GM12892 (cell line): ENCODE measurements around the gene SYTL5. TPM values are rescaled to one million over a fixed set of nuclear protein-coding genes. Genes with fewer than 3 reads are reported as not detected.
"Not testable (repeated sequence)": the region's sequence is repeated elsewhere in the genome, so short reads cannot be mapped to it uniquely, and the experiment has no call there.

Experiments used
- DNase-seq: peaks from one replicate; pipeline ENCODE4 v3.0.0; 2011; ENCODE audit not compliant: insufficient read length
- FAIRE-seq: peaks from 2 replicates; lab custom pipeline; 2011; peaks lifted over from hg19 to GRCh38; lab: Jason Lieb, UNC
- POLR2A ChIP-seq: IDR thresholded peaks from 2 replicates; pipeline ENCODE4 v1.6.1; 2011; ENCODE audit warnings: low read depth, low read length, control low read depth
- POLR2AphosphoS5 ChIP-seq: IDR thresholded peaks from 2 replicates; pipeline ENCODE4 v1.6.1; 2011; ENCODE audit warnings: low read depth, low read length, control low read depth
- TAF1 ChIP-seq: IDR thresholded peaks from 2 replicates; pipeline ENCODE4 v1.6.1; 2011; ENCODE audit warnings: low read depth, mild to moderate bottlenecking, control low read depth, low read length, borderline replicate concordance
- polyA plus RNA-seq: library from polyadenylated mRNA; unstranded; fragments of >200 nt; gene quantifications from one replicate; pipeline ENCODE4 v1.2.1, GENCODE V29; 2012; ENCODE audit warnings: missing spikeins, inconsistent platforms; ENCODE audit not compliant: missing spikeins

The SYTL5 gene
- not detected for polyA plus RNA-seq

- DNase-seq (no peak), FAIRE-seq (no peak)
Observed at GRCh38 chrX:38006291-38006690, at the start of gene SYTL5. Gene SYTL5 (plus strand): TSS chrX:38006553. CDS start chrX:38033890, 27,337 bp downstream.

GRCh38 chrX:37958525-37959211 lies 47.7 kb upstream of the SYTL5 start:
- no peak for DNase-seq
- TF ChIP-seq POLR2AphosphoS5: no peak
- no peak for TF ChIP-seq POLR2A
- TF ChIP-seq TAF1: no peak
- no peak for FAIRE-seq

More at GRCh38 chrX:38006291-38006690, at the start of gene SYTL5:
- TF ChIP-seq TAF1: no peak

GRCh38 chrX:37959212-37960021 lies 46.9 kb upstream of the SYTL5 start:
- FAIRE-seq: no peak
- DNase-seq: no peak
- TF ChIP-seq POLR2A (no peak), TAF1 (no peak), POLR2AphosphoS5 (no peak)

DNA sequence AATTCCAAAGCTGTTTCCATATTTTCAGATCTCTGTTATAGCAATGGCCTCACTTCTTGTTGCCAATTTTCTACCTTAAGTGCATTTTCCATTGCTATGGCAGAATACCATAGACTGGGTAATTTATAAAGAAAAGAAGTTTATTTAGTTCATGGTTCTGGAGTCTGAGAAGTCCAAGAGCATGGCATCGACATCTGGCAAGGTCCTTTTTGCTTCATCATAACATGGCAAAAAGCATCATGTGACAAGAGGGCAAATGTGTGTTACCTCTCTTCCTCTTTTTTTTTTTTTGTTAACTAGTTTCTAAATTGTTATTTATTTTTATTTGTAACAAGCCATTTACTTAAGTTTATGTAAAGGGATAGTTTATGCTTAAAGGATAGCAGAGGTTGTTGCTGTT lies 45.2 kb upstream of the SYTL5 start:
- no peak for DNase-seq
- no peak for TF ChIP-seq POLR2A
- no peak for TF ChIP-seq POLR2AphosphoS5
- no peak for TF ChIP-seq TAF1
- no peak for FAIRE-seq

DNA sequence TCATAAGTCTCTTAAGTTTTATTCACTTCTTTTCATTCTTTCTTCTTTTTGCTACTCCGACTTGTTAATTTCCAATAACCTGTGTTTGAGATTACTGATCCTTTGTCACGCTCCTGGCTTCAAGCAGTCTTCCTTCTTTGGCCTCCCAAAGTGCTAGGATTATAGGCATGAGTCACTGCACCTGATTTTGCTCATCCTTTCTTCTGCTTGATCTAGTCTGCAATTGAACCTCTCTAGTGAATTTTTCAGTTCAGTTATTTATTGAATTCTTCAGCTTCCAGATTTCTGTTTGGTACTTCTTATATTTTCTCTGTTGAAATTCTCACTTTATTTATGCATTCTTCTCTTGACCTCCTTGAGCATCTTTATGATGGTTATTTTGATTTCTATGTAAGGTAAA lies 38.6 kb upstream of the SYTL5 start:
- DNase-seq (no peak), FAIRE-seq (no peak)
- no peak for TF ChIP-seq POLR2AphosphoS5
- TF ChIP-seq TAF1: no peak
- no peak for TF ChIP-seq POLR2A

DNA sequence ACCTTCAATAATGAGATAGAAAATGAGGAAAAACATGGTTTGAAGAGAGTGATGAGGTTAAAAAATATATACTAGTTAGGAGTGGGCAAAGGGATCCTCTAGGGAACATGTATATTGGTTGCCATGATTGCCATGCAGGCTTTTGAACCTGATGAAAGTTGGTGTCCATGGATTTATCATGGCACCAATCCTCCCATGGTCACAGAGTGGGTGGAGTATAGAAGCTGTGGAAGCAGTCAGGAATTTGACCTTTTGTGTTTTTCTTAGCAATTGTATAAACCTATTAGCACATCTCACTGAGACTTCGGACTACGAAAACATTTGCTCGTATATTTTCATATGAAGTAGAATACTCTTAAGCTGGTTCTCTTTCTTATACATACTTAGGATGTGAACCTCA lies 30.9 kb upstream of the SYTL5 start:
- no peak for TF ChIP-seq TAF1
- TF ChIP-seq POLR2A: no peak
- TF ChIP-seq POLR2AphosphoS5: no peak
- FAIRE-seq (no peak), DNase-seq (no peak)

DNA sequence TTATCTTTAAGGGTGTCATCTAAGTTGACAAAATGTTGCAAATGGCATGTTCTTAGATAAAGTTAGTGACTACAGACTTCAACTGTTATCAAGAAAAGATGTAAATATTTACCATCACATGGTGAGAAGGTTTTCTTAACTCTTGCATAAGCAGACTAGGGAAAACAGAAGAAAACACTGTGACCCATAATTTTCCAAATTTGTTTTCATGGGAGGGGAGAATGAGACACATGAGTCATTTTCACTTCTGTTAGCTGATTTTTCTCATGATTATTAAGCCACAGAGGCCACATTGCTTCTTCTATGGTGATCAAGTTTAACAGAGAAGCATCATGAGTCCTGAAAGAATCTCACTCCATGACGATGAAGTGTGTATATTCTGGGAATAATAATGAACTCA lies 30.2 kb upstream of the SYTL5 start:
- TF ChIP-seq POLR2A (no peak), POLR2AphosphoS5 (no peak), TAF1 (no peak)
- no peak for DNase-seq
- no peak for FAIRE-seq

GRCh38 chrX:37984880-37985279 lies 21.5 kb upstream of the SYTL5 start:
- FAIRE-seq (no peak), DNase-seq (no peak)
- no peak for TF ChIP-seq POLR2AphosphoS5
- no peak for TF ChIP-seq POLR2A
- TF ChIP-seq TAF1: no peak

- TF ChIP-seq POLR2A (no peak), TAF1 (no peak), POLR2AphosphoS5 (no peak)
- no peak for FAIRE-seq
- DNase-seq: no peak
Observed at GRCh38 chrX:37986893-37987292, 19.5 kb upstream of the SYTL5 start.

DNA sequence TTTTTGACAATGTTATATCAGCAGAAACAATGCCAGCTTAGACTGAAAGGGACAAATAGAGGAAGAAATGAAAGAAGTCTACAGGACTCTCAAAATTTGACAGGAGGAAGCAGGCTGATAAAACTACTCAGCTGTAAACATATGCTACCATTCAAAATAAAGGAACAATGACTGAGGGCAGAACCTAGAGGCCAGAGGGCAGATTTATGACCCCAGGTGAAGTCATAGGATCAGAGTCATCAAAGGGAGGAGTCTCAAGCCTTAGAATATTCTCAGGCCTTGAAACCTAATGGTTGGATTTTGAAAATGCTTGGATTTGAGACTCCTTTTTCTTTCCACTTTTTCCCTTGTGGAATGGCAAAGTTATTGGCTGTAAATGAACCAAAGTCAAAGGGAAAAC lies 17.0 kb upstream of the SYTL5 start:
- DNase-seq (no peak), FAIRE-seq (no peak)
- TF ChIP-seq POLR2A (no peak), TAF1 (no peak), POLR2AphosphoS5 (no peak)

DNA sequence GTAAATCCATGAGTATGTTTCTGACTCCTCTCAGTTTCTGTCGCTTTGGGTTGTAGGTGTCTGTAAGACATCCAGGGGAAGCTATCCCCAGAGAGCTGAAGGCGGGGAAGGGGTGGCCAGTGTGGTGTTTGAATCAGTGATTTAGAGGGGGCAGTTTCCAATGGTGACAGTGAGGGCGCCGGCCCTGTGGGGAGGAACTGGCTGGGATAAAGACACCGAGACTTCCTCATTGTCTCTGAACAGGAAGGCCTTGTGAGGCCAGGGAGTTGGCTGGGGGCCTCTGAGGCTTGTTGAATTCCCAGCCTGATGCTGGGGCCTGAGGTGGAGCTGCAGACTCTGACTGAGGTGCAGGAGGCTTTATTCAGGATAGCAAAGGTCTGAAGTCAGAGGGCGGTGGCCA lies 15.1 kb upstream of the SYTL5 start:
- FAIRE-seq, DNase-seq: not testable (repeated sequence)

DNA sequence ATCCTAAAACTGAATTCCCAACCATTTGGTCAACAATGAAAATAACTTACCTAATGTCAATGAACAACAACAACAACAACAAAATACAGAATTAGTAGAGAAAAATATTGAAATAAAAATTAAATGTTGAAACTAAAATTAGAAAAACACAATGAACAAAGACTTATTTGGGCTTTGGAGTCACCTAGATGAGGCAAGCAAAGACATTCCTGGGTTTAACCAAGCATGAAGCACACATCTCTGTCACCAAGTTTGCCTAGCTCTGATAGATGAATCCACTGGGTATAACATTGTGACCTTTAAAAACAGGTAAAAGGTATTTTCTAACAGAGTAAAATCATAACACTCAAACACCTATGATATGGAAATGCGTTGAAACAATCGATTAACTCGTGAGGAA lies 13.2 kb upstream of the SYTL5 start:
- TF ChIP-seq TAF1 (no peak), POLR2A (no peak), POLR2AphosphoS5 (no peak)
- DNase-seq (no peak), FAIRE-seq (no peak)
